ENCODE results near the gene HEG1. TPM values are rescaled to one million over a fixed set of nuclear protein-coding genes. Genes with fewer than 3 reads are reported as not detected.

The HEG1 gene
- polyA plus RNA-seq, 1 experiment: 98.3 TPM

DNA sequence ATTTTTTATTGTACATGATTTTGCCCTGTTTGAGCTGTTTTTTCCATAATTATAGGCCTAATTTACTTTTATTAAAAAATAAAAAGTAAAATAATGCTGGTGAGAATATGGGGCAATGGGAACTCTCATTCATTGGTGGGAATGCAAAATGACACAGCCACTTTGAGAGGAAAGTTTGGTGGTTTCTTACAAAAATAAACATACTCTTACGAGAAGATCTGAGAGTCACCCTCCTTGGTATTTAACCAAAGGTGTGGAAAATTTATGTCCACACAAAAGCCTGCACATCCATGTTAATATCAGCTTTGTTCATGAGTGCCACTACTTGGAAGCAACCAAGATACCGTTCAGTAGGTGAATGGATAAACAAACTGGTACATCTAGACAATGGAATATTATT lies 131.1 kb downstream of the HEG1 start:
- H3K9me3 ChIP-seq (ENCODE audit: control insufficient read depth, insufficient read depth, low read length): no peaks in the 10 kb centered on the region
- no peak for DNase-seq (ENCODE audit: low read depth, low spot score)
- TF ChIP-seq, protein P1, sequence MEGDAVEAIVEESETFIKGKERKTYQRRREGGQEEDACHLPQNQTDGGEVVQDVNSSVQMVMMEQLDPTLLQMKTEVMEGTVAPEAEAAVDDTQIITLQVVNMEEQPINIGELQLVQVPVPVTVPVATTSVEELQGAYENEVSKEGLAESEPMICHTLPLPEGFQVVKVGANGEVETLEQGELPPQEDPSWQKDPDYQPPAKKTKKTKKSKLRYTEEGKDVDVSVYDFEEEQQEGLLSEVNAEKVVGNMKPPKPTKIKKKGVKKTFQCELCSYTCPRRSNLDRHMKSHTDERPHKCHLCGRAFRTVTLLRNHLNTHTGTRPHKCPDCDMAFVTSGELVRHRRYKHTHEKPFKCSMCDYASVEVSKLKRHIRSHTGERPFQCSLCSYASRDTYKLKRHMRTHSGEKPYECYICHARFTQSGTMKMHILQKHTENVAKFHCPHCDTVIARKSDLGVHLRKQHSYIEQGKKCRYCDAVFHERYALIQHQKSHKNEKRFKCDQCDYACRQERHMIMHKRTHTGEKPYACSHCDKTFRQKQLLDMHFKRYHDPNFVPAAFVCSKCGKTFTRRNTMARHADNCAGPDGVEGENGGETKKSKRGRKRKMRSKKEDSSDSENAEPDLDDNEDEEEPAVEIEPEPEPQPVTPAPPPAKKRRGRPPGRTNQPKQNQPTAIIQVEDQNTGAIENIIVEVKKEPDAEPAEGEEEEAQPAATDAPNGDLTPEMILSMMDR (IDR thresholded peaks at IDR 0.05; ENCODE audit: low read depth, low read length): no peak
- H3K4me3 ChIP-seq (ENCODE audit: low read depth, low read length): no peak overlapping the region
- no peak overlapping the region for H3K27ac ChIP-seq (ENCODE audit: low read depth, low read length)
- H3K27me3 ChIP-seq (ENCODE audit: control insufficient read depth, insufficient read depth, low read length): peaks cover 7% of the 10 kb centered on the region
- CTCF ChIA-PET: interaction anchor here (1.2 to 2.7 kb wide), 3 partner anchors 8 to 163 kb away, joined by 3 to 10 read pairs (median 3); no protein-coding TSS in a partner anchor
- POLR2A ChIA-PET: no interaction called here

DNA sequence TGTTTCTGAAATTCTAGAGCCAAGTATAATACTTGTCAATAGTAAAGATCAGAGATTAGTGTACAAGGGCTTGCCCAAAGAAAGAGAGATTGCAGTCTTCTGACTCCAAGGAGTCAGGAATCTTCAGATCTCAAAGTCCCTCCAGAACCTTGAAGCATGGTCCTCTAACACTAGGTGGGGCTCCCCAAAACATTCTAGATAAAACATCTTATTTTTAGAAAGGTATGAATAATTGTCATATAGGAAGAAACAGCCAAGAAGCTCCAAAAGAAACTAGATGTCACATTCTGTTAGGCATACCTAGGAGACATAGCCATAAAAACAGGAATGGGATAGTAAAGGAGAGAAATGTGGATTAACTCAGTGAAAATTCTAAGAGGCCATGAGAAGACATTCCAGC lies 132.0 kb downstream of the HEG1 start:
- Histone ChIP-seq H3K4me3 (ENCODE audit: low read depth, low read length) (no peak overlapping the region), H3K9me3 (ENCODE audit: control insufficient read depth, insufficient read depth, low read length) (no peaks in the 10 kb centered on the region), H3K27me3 (ENCODE audit: control insufficient read depth, insufficient read depth, low read length) (peaks cover 7% of the 10 kb centered on the region), H3K27ac (ENCODE audit: low read depth, low read length) (no peak overlapping the region)
- DNase-seq (ENCODE audit: low read depth, low spot score): no peak
- CTCF ChIA-PET: interaction anchor here (1.2 to 2.7 kb wide), 4 partner anchors 9 to 662 kb away, joined by 3 to 10 read pairs (median 3); no protein-coding TSS in a partner anchor
- TF ChIP-seq, protein P1 (IDR thresholded peaks at IDR 0.05; ENCODE audit: low read depth, low read length): peak; percentile 33
- POLR2A ChIA-PET: no interaction called here

DNA sequence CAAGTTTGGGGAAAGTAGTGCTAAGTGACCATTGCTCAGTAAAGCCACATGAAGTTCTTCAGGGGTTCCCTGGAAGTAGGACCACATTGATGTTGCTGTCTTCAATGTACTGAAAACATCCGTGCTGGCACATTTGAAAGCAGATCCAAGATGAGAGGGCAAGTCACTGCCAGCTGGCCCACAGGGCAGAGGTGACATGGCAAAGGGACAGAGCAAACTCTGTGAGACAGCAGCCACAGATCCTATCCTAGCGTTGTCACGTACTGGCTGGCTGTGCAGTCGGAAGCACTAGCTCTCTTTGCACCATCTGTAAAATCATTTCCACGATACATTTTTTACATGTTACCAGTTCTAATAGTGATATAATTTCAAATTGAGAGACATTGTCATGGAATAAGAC lies 135.1 kb downstream of the HEG1 start:
- peaks cover 16% of the 10 kb centered on the region for H3K27me3 ChIP-seq (ENCODE audit: control insufficient read depth, insufficient read depth, low read length)
- POLR2A ChIA-PET: no interaction called here
- H3K4me3 ChIP-seq (ENCODE audit: low read depth, low read length): no peak overlapping the region
- CTCF ChIA-PET: interaction anchor here (0.7 kb wide), 1 partner anchor 370 kb away, joined by 3 read pairs; no protein-coding TSS in a partner anchor
- TF ChIP-seq, protein P1 (IDR thresholded peaks at IDR 0.05; ENCODE audit: low read depth, low read length): no peak
- DNase-seq (ENCODE audit: low read depth, low spot score): no peak
- H3K27ac ChIP-seq (ENCODE audit: low read depth, low read length): no peak overlapping the region
- no peaks in the 10 kb centered on the region for H3K9me3 ChIP-seq (ENCODE audit: control insufficient read depth, insufficient read depth, low read length)

GRCh38 chr3:124919756-124920155 lies 136.0 kb downstream of the HEG1 start:
- Histone ChIP-seq H3K27ac (ENCODE audit: low read depth, low read length) (no peak overlapping the region), H3K27me3 (ENCODE audit: control insufficient read depth, insufficient read depth, low read length) (peaks cover 16% of the 10 kb centered on the region), H3K9me3 (ENCODE audit: control insufficient read depth, insufficient read depth, low read length) (no peaks in the 10 kb centered on the region), H3K4me3 (ENCODE audit: low read depth, low read length) (no peak overlapping the region)
- DNase-seq (ENCODE audit: low read depth, low spot score): no peak
- CTCF ChIA-PET: no interaction called here
- POLR2A ChIA-PET: no interaction called here
- TF ChIP-seq, protein P1 (IDR thresholded peaks at IDR 0.05; ENCODE audit: low read depth, low read length): no peak

DNA sequence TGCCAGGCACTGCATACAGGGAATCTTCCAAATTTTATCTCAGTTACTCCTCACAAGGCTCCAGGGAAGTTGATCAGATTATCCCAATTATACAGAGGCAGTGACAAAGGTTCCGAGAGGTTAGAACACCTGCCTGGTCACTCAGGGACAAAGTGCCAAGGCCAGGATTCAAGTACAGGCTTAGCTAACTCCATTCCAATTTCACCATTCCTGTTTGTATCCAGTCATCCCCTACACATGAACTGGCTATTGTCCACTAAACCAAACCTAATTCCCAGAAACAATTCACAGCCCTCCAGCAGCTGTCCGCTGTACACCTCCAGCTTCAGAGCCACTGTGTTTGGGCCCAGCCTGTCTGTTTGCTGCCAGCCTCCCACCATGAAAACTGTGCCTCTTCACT lies 137.3 kb downstream of the HEG1 start:
- CTCF ChIA-PET: interaction anchor here (1.1 to 1.8 kb wide), 3 partner anchors 9 to 17 kb away, joined by 3 to 10 read pairs (median 4); no protein-coding TSS in a partner anchor
- TF ChIP-seq, protein P1 (IDR thresholded peaks at IDR 0.05; ENCODE audit: low read depth, low read length): no peak
- DNase-seq (ENCODE audit: low read depth, low spot score): no peak
- H3K4me3 ChIP-seq (ENCODE audit: low read depth, low read length): no peak overlapping the region
- peaks cover 12% of the 10 kb centered on the region for H3K27me3 ChIP-seq (ENCODE audit: control insufficient read depth, insufficient read depth, low read length)
- H3K27ac ChIP-seq (ENCODE audit: low read depth, low read length): no peak overlapping the region
- no peaks in the 10 kb centered on the region for H3K9me3 ChIP-seq (ENCODE audit: control insufficient read depth, insufficient read depth, low read length)
- POLR2A ChIA-PET: interaction anchor here (0.7 kb wide), 1 partner anchor 535 kb away, joined by 3 read pairs; no protein-coding TSS in a partner anchor
